NCI-H1417 treated with DMSO at 0.1 percent for 48 hours (cell line): Measurements from ENCODE around the gene ADAMTSL4.
A peak's percentile ranks its signal among the peaks of the same experiment; 100 is the strongest.

Experiments used
- DNase-seq: peaks from one replicate; lab custom pipeline; 2025; lab: John Stamatoyannopoulos, UW

The ADAMTSL4 gene

DNA sequence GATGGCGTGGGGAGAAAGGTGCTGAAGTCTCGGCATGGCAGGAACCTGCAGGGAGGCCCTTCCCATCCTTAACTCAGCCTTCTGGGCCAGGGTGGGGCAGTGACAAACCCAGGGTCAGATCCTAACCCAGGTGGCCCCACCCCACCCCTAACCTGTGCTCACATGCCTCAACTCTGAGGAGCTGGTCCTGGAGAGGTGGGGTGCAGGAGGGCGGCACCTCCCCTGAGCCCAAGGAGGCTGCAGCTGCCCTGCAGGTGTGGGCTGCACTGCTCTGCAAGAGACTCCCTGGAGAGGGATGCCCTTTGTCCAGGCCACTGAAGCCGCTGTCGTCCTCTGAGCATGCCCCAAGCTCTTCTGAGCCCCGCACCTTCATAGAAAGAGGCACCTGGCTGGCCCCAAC lies 15.2 kb upstream of the ADAMTSL4 start:
- no peak for DNase-seq

DNA sequence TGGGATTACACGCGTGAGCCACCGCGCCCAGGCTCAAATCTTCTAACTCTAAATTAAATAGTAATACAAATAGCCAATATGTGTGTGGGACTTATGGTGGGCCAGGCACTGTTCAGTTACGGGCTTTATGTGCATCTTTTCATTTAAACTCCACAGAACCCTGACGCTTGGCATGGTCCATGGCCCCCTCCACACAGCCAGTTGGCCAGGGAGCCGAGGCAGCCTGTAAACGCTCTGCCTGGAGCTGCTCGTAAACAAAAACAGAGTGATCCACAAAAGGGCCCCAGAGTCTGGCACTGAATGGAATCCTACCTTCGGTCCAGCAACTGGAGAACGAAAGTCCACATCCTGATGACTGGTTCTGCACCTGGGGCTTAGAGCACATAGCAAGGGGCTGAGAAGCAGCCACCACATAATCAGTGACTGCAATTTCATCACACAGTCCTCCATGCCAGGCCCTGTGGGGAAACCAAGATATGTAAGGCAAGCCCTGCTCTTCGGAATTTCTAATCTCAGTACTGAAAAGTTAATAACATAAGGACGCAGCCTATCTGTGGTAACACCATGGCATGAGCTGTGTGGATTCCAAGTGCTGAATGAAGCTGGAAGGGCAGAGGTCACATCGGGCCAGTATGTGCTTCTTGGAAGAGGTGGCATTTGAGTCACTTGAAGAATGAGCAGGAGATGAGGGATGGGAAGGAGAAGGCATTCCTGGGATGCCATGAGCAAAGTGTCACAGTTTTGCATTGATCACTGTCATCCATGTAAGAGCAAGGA lies 13.5 kb upstream of the ADAMTSL4 start:
- no peak for DNase-seq

GRCh38 chr1:150536836-150537731 lies 12.1 kb upstream of the ADAMTSL4 start:
- DNase-seq: no peak

- no peak for DNase-seq
Observed at GRCh38 chr1:150537732-150538684, 11.2 kb upstream of the ADAMTSL4 start.

GRCh38 chr1:150543500-150544143 lies 5.6 kb upstream of the ADAMTSL4 start:
- peak; percentile 74 for DNase-seq

DNA sequence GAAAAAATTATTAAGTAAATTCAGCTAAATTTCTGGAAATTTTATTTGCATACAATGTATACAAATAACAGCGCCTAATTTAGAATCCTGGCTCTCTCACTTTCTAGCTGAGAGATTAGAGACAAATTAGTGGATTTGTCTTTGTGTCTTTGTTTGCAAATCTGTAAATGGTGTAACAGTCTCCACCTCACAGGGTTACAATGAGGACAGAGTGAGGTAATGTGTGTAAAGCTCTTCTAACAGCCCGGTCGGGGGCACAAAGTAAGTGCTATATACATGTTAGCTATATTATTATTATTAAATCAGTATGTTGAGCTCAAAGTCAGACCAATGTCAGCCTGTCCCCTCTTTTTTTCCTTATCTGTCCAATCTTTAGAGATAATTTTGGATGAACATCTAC lies 5.0 kb upstream of the ADAMTSL4 start:
- DNase-seq: no peak

DNA sequence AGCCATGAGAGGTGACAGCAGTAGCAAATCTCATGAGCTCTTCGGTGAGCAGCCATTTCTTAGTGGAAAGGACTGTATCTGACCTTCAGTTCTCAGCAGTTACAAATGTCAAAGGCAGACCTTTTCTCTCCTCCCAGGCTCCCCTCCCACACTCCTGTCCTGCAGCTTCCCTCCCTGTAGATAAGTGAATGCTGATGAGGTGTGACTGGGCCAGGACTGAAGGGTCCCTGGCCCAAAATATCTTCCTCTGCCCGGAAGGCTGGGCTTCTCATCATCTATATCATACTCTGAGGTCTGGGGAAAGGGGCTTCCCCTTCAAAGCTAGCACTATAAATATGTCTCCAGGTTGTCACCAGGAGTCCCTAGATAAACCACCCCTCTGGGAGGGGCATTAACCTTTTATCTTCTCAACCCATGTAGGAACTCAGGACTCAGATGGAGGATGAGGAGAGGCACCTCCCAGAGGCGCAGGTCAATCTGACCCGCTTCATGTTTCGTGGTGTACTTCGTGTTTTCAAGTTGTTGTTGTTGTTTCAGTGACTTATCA lies 3.6 kb upstream of the ADAMTSL4 start:
- no peak for DNase-seq

- no peak for DNase-seq
Observed at GRCh38 chr1:150546294-150546937, 2.8 kb upstream of the ADAMTSL4 start.

GRCh38 chr1:150548324-150548631 lies 930 bp upstream of the ADAMTSL4 start:
- no peak for DNase-seq

DNA sequence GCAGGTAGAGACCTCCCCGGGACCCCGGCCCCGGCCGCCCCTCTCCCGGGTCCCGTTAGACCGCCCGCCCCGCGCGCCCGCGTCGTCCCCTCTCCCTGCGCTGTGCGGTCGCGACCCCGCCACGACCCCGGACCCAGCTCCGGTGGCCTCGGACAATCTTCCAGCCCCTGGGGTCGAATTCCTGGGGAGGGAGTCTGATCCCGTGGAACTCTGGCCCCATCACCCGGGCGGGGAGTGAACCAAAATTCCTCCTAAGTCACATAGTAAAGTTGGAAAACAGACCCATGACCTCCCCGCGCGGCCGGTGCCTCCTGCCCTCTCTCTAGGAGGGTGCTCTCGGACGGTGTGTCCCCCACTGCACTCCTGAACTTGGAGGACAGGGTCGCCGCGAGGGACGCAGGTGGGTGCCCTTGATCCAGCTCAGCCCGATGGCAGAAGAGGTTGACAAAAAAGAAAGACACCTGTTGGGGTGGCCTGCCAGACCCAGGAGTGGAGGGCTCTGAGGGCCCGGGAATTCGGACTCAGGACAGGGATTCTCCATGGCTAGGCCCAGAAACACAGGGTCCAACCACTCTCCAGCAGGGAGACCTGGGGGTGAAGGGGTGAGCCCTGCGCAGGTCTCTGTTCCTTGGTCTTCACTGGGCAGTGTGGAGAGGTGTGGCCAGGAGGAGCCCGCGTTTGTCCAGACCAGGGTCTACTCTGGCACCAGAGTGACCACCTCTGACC lies 451 bp downstream of the ADAMTSL4 start:
- no peak for DNase-seq

- no peak for DNase-seq
Observed at GRCh38 chr1:150550222-150551050, 1.2 kb downstream of the ADAMTSL4 start.

DNA sequence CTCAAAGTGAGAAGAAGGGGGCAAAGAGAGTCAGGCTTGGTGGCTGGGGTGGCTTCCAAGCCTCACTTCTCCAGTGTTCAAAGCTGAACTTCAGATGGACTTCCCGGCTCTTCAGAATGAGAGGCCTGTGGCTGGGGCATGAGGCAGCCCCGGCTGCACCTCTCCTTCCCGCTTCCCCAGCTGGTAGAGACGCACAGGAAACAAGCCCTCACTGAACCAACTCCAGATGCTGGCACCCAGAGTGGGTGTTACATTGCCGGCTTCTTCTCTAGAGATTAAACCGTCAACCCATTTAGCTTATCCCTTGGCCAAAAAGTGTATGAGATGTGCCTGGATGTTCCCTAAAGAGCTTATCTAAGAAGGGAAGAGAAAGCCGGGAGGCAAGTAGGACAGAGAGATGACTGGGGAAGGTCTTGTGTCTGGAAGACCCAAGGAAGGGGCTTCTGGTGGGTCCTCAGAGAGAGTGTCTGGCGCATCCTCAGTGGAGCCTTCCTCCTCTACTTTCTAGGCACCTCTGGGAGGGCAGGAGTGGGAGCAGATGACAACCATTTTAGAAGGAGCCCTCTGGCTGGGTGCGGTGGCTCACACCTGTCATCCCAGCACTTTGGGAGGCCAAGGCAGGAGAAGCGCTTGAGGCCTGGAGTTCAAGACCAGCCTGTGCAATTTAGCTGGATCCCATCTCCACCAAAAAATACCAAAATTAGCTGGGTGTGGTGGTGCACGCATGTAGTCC lies 2.0 kb downstream of the ADAMTSL4 start:
- no peak for DNase-seq

- DNase-seq: no peak
Observed at GRCh38 chr1:150551784-150552127, 2.5 kb downstream of the ADAMTSL4 start.

GRCh38 chr1:150552128-150552910 lies 3.1 kb downstream of the ADAMTSL4 start:
- no peak for DNase-seq

GRCh38 chr1:150552911-150553289 lies 3.7 kb downstream of the ADAMTSL4 start:
- DNase-seq: no peak

DNA sequence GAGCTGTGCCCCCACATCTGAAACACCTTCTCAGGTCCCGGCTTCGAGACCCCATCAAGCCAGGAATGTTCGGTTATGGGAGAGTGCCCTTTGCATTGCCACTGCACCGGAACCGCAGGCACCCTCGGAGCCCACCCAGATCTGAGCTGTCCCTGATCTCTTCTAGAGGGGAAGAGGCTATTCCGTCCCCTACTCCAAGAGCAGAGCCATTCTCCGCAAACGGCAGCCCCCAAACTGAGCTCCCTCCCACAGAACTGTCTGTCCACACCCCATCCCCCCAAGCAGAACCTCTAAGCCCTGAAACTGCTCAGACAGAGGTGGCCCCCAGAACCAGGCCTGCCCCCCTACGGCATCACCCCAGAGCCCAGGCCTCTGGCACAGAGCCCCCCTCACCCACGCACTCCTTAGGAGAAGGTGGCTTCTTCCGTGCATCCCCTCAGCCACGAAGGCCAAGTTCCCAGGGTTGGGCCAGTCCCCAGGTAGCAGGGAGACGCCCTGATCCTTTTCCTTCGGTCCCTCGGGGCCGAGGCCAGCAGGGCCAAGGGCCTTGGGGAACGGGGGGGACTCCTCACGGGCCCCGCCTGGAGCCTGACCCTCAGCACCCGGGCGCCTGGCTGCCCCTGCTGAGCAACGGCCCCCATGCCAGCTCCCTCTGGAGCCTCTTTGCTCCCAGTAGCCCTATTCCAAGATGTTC lies 4.3 kb downstream of the ADAMTSL4 start:
- DNase-seq: no peak

DNA sequence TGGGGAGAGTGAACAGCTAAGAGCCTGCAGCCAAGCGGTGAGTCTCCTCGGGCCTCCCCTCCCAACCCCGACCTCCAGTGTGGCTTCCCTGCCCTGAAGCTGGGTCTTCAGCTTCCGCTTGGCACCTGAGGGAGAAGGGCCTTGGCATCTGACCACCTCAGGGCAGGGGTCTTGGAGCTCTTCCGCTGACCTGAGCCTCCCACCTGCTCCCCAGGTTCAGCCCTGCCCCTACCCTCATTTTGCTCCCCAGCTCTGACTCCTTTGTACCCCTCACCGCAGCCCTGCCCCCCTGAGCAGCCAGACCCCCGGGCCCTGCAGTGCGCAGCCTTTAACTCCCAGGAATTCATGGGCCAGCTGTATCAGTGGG lies 4.9 kb downstream of the ADAMTSL4 start:
- DNase-seq: no peak
